Right cardiac atrium (tissue), 5 donors: ENCODE data around the gene CA6. TPM values are rescaled to one million over a fixed set of nuclear protein-coding genes. Genes with fewer than 3 reads are reported as not detected.
"Not testable (repeated sequence)": the region's sequence is repeated elsewhere in the genome, so short reads cannot be mapped to it uniquely, and the experiment has no call there.

Source experiments
- ATAC-seq, 2 donors: fragments of 200-7000 bp; cut with Tn5 transposase; one replicate each; pipeline versions ENCODE4 v1.8.0 to v1.9.1; 2020; ENCODE audit warnings: moderate library complexity in 2 of 2, mild to moderate bottlenecking in 1 of 2
- DNase-seq, 3 donors: peaks; one replicate each; pipeline ENCODE4 v3.0.0-alpha.2; 2020
- H3K27ac ChIP-seq: one replicate; pipeline ENCODE4 v1.5.1; 2013; ENCODE audit warnings: mild to moderate bottlenecking, low read length, control low read depth, moderate library complexity
- H3K27me3 ChIP-seq: one replicate; pipeline ENCODE4 v1.6.1; 2013; ENCODE audit not compliant: control insufficient read depth, insufficient read depth
- H3K4me1 ChIP-seq: one replicate; pipeline ENCODE4 v1.6.1; 2013; ENCODE audit warnings: low read length; ENCODE audit not compliant: control insufficient read depth, insufficient read depth
- H3K4me3 ChIP-seq: one replicate; pipeline ENCODE4 v1.5.1; 2013; ENCODE audit warnings: low read length, control low read depth
- H3K9me3 ChIP-seq: one replicate; pipeline ENCODE4 v1.6.1; 2013; ENCODE audit warnings: low read length; ENCODE audit not compliant: control insufficient read depth
- WGBS: extraction: QIAGEN DNeasy Blood & Tissue Kit; methylation state at CpG from one replicate; pipeline ENCODE4 v1.1.7; 2013; 5-methylcytosine and 5-hydroxymethylcytosine counted together
- intact Hi-C, 4 donors: fragments of 100-400 bp; cut with DNase I; formaldehyde crosslinking; loops; one replicate each; pipeline versions ENCODE4 v1.11.0 to v1.14.0; 2022 to 2023
- polyA plus RNA-seq: library from polyadenylated mRNA; stranded (reverse); fragments of 200-250 nt; gene quantifications from one replicate; pipeline ENCODE4 v1.2.3, GENCODE V29; 2013
- total RNA-seq, 4 donors: library from RNA; stranded (reverse); fragmentation: NEBNext Ultra II Directional; extraction: Animal tissue kit (Norgen Biotek cat#: 25700); gene quantifications; one replicate each; pipeline ENCODE4 v1.2.1, GENCODE V29; 2021
- donor health status: healthy with polysubstance abuse.
- donor health status: DM: no; HTN: yes; CAD: no.
- donor health status: DM: no; HTN: no; CAD: no.
- donor health status: DM: no; HTN: yes; CAD: no; lungs with severe emphysema.
- donor health status: DM: yes; HTN: yes; CAD: no.

Gene CA6
- total and polyA plus RNA-seq, 5 donors: not detected

DNA sequence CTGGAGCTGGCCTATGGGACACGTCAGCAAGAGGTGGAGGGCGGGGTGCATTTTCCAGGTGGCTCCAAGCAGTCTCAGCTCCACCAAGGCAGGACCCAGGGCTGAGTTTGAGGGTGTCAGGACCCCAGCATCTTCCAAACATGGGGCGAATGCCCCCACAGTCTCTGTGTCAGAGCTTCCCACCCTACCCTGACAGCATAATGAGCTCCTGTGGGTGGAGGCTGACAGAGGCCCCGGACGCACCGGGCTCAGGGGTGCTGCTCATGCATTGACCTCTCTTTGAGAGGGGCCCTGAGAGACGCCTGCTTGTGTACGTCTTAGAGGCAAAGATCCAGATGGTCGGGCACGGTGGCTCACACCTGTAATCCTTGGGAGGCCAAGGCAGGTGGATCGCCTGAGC, 43.4 kb downstream of the CA6 start:
- 93% methylated on average over 11 of the region's 11 CpGs for WGBS
- H3K27me3 ChIP-seq: no peaks in the 10 kb centered on the region
- no peak for ATAC-seq
- H3K4me3 ChIP-seq: no peak overlapping the region
- no peaks in the 10 kb centered on the region for H3K9me3 ChIP-seq
- H3K27ac ChIP-seq: no peak overlapping the region
- DNase-seq: peak in 1 of 3 donors; percentile 48
- H3K4me1 ChIP-seq: no peaks in the 10 kb centered on the region
- intact Hi-C loops: loop anchor here in 3 of 4 donors (2.0 to 5.0 kb wide), 2 partner anchors 67 to 70 kb away; no protein-coding TSS in a partner anchor

DNA sequence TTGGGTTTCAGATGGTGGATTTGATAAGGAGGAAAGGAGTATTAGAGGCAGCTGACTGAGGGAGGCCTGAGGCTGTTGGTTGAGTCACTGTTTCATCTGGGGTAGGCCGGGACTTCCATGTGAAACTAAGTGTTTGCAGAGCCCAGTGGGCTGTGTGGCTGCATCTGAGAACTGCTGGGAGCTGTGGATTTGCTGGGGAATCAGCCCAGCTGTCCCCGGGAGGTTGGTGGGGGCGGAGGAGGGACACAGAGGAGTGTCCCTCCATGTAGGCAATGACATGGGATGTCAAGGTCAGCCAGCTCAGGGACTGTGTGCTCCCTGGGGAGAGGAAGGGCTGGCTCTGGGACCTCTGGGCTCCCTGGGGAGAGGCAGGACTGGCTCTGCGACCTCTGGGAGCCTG, 44.2 kb downstream of the CA6 start:
- Histone ChIP-seq H3K4me3 (no peak overlapping the region), H3K4me1 (no peaks in the 10 kb centered on the region), H3K27ac (no peak overlapping the region), H3K9me3 (no peaks in the 10 kb centered on the region), H3K27me3 (no peaks in the 10 kb centered on the region)
- 77% methylated on average over 4 of the region's 4 CpGs for WGBS
- DNase-seq (no peak), ATAC-seq (no peak)
- intact Hi-C loops: loop anchor here in 3 of 4 donors (2.0 to 5.0 kb wide), 2 partner anchors 68 to 71 kb away; no protein-coding TSS in a partner anchor

DNA sequence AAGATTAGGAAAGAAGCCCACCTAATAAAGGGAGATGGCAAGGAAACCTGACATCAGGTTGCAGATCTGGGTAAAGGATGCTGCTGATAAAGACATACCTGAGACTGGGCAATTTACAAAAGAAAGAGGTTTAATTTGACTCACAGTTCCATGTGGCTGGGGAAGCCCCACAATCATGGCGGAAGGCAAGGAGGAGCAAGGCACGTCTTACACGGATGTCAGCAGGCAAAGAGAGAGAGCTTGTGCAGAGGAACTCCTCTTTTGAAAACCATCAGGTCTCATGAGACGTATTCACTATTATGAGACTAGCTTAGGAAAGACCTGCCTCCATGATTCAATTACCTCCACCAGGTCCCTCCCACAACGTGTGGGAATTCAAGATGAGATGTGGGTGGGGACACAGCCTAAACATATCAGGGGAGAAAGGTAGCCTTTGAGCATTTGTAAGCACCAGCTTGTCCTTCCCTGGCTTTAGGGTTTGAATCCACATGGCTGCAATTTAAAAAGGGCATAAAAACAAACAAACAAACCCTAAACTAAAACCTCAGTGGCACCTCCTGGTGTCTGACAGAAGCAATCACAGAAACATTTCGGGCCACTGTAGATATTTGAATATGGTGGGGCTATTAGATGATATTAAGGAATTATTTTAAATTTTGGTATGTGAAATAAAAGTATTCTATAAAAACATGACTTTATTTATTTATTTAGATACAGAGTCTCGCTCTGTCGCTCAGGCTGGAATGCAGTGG, 47.4 kb downstream of the CA6 start:
- Histone ChIP-seq H3K4me3 (no peak overlapping the region), H3K4me1 (no peaks in the 10 kb centered on the region), H3K27ac (no peak overlapping the region), H3K27me3 (no peaks in the 10 kb centered on the region), H3K9me3 (no peaks in the 10 kb centered on the region)
- 90% methylated on average over 8 of the region's 8 CpGs for WGBS
- intact Hi-C loops: no loop called here
- DNase-seq: no peak
- ATAC-seq: no peak

DNA sequence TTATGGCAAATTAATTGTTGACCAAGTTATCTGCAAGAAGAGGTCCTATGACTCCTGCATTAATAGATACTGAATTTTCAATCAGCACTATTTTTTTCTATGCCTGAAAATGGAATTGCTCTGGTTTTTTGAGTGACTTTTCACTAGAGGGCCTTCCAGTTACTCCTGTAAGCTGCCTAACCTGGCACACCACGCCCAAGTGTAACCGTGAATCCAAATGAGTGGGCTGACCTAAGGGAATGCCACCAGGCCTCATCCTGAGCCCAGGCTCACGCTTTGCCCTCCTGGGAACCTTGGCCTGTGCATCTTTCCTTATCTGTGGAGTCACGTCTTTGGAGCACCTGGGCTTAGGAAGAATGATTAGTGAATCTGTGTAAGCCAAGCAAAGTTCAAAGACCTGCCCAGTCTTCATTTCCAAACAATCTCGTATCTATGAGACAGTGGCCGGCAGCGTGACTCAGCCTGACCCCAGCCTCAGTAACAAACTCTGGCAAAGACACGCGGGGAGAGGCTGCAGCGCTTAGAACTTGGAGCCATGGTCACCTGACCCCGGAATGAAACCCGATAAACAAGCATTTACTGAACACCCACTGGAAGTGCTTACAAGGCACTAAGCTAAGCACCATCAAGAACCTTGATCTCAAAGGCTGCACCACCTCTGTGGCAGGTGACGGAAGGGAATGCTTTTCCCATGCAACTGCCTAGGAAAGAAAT, 48.5 kb downstream of the CA6 start:
- ATAC-seq, H3K4me1 ChIP-seq, DNase-seq, H3K27ac ChIP-seq, H3K9me3 ChIP-seq, H3K4me3 ChIP-seq, intact Hi-C loops, H3K27me3 ChIP-seq: not testable (repeated sequence)
- WGBS: 78% methylated on average over 12 of the region's 13 CpGs

DNA sequence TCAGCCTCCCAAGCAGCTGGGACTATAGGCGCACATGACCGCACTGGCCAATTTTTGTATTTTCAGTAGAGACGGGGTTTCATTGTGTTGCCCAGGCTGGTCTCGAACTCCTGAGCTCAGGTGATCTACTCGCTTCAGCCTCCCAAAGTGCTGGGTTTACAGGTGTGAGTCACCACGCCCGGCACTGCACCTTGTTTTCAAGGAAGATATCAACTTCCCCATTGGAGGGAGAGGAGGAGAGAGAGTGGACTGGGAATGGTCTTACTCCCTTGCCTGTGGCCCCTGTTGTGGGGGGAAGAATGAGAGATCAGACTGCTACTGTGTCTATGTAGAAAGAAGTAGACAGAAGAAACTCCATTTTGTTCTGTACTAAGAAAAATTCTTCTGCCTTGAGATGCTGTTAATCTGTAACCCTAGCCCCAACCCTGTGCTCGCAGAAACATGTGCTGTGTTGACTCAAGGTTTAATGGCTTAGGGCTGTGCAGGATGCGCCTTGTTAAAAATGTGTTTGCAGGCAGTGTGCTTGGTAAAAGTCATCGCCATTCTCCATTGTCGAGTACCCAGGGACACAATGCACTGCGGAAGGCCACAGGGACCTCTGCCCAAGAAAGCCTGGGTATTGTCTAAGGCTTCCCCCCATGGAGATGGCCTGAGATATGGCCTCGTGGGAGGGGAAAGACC, 56.0 kb downstream of the CA6 start:
- 89% methylated on average over 13 of the region's 13 CpGs for WGBS

DNA sequence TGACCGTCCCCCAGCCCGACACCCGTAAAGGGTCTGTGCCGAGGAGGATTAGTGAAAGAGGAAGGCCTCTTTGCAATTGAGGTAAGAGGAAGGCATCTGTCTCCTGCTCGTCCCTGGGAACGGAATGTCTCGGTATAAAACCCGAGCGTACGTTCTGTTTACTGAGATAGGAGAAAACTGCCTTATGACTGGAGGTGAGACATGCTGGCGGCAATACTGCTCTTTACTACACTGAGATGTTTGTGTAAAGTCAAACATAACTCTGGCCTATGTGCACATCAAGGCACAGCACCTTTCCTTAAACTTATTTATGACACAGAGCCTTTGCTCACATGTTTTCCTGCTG, 56.5 kb downstream of the CA6 start:
- not testable (repeated sequence) for H3K27ac ChIP-seq, H3K27me3 ChIP-seq, H3K4me3 ChIP-seq, H3K4me1 ChIP-seq, DNase-seq, ATAC-seq, H3K9me3 ChIP-seq
- 79% methylated on average over 11 of the region's 11 CpGs for WGBS
- intact Hi-C loops: loop anchor here in 2 of 4 donors (5.0 to 10.0 kb wide), 2 partner anchors 80 to 103 kb away; no protein-coding TSS in a partner anchor

More for the DNA sequence above, 56.0 kb downstream of the CA6 start:
- not testable (repeated sequence) for H3K27me3 ChIP-seq, H3K4me3 ChIP-seq, H3K9me3 ChIP-seq, DNase-seq, H3K27ac ChIP-seq, ATAC-seq, H3K4me1 ChIP-seq
- intact Hi-C loops: loop anchor here in 2 of 4 donors (5.0 to 10.0 kb wide), 2 partner anchors 79 to 103 kb away; no protein-coding TSS in a partner anchor

DNA sequence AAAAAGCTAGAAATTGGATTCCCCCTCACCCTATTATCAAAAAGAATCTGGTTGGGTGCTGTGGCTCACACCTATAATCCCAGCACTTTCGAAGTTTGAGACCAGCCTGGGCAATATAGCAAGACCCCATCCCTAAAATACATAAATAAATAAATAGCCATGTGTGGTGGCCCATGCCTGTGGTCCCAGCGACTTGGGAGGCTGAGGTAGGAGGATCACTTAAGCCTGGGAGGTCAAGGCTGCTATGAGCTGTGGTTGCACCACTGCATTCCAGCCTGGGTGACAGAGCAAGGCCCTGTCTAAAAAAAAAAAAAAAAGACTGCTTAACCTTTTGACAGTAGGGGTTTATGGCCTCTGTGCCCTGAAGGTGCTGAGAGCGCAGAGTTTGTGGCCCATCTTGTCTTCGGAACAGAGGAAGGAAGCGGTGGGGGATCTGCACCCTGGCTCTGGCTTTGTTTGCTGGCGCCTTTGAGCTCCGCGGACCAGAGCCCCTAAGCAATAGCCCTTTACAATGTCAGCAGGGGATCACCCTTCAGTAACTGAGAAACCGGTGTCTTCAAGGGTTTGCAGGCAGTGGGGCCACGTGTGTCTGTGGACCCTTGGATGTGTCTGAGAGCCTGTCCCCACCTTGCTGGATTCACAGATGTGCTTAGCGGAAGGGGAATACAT, 58.5 kb downstream of the CA6 start:
- ATAC-seq (no peak), DNase-seq (no peak)
- no peaks in the 10 kb centered on the region for H3K9me3 ChIP-seq
- H3K27me3 ChIP-seq: no peaks in the 10 kb centered on the region
- intact Hi-C loops: loop anchor here in 2 of 4 donors (5.0 to 10.0 kb wide), 2 partner anchors 82 to 101 kb away; no protein-coding TSS in a partner anchor
- H3K4me1 ChIP-seq: no peaks in the 10 kb centered on the region
- H3K4me3 ChIP-seq: no peak overlapping the region
- 81% methylated on average over 11 of the region's 11 CpGs for WGBS
- H3K27ac ChIP-seq: no peak overlapping the region

DNA sequence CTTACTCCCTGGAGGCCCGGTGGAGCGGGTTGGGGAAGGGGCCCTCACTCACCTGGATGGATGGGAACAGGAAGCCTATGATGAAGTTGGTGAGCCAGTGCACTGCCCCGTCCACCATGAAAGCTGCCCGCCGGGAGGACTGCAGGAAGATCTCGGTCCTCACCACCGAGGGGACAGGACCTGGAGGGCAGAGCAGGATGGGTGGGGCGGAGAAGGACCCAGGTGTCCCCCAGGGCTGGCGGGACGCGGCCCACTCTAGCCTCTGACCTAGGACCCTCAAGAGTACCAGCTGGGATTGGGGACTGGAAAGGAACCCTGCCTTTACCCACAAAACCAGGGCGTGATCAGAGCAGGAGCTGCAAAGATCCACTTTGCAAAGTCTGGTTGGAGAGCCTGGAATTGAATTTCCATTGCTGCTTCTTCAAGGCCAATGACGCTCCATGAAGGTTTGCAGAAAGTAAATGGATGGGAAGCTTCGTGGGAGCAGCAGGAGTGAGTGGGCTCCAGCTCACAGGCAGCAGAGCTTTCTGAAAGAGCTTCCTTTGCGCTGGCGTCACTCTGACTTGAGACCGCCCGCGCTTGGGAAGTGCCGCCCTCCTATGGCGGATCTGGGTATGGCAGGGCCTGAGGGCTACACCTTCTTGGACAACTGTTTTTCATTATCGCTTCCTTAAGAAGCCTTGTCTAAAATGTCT, 59.2 kb downstream of the CA6 start:
- Histone ChIP-seq H3K9me3 (no peaks in the 10 kb centered on the region), H3K27ac (no peak overlapping the region), H3K27me3 (no peaks in the 10 kb centered on the region), H3K4me3 (no peak overlapping the region), H3K4me1 (no peaks in the 10 kb centered on the region)
- ATAC-seq (peak; percentile 77 to 79), DNase-seq (peak; percentile 74 to 92 (median 90))
- 50% methylated on average over 22 of the region's 22 CpGs for WGBS
- intact Hi-C loops: loop anchor here in 3 of 4 donors (5.0 to 10.0 kb wide), 4 partner anchors 83 to 100 kb away; no protein-coding TSS in a partner anchor

DNA sequence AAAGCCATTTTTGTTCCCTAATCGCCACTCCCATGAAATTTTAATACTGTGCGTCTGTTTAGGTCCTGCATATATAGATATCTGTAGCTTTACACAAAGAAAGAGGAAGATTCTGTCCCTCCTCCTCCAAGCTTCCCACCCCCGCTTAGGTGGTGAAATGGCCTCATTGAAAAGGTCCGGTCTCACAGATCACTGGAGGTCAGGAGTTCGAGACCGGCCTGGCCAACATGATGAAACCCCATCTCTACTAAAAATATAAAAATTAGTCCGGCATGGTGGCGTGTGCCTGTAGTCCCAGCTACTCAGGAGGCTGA, 59.7 kb downstream of the CA6 start:
- WGBS: 54% methylated on average over 8 of the region's 8 CpGs
- no peak overlapping the region for H3K27ac ChIP-seq
- ATAC-seq (no peak), DNase-seq (no peak)
- no peaks in the 10 kb centered on the region for H3K9me3 ChIP-seq
- no peaks in the 10 kb centered on the region for H3K27me3 ChIP-seq
- no peaks in the 10 kb centered on the region for H3K4me1 ChIP-seq
- H3K4me3 ChIP-seq: no peak overlapping the region
- intact Hi-C loops: loop anchor here in 2 of 4 donors (5.0 to 10.0 kb wide), 3 partner anchors 88 to 99 kb away; no protein-coding TSS in a partner anchor

DNA sequence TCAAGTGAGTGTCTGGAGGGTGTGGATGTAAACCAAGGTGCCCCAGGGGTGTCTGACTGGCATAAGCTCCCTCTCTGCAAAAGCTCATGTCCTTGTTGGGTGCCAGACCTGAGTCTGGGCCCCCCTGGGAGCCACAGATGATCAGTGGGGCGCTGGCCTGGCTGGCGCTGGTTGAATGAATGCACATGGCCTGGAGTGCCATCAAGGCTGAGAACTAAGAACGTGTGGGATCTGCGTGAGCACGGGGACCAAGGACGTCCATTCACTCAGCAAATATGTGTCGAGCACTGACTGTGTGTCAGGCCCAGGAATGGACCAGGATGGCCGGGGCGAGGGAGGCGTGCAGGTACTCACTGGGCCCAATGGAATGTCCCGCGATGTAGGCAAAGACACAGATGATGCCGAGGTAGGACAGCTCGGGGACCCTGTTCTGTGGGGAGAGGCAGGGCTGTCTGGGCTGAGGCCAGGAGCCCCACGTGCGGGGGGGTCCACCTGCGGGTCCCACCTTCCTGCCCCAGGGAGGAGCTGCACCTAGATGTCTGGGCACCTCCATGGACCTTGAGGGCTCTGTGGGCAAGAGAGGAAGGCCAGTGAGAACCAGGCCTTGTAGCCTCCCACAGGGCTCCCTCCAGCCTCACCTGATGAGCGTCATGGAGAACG, 61.4 kb downstream of the CA6 start:
- WGBS: 94% methylated on average over 19 of the region's 19 CpGs
- H3K4me1 ChIP-seq: no peaks in the 10 kb centered on the region
- no peak for ATAC-seq
- no peaks in the 10 kb centered on the region for H3K9me3 ChIP-seq
- H3K4me3 ChIP-seq: no peak overlapping the region
- no peak overlapping the region for H3K27ac ChIP-seq
- no peak for DNase-seq
- H3K27me3 ChIP-seq: no peaks in the 10 kb centered on the region
- intact Hi-C loops: loop anchor here in 2 of 4 donors (5.0 to 10.0 kb wide), 3 partner anchors 90 to 98 kb away; no protein-coding TSS in a partner anchor
